IMR-90 (cell line): ENCODE measurements around the gene ZNF774.

Source experiments
- MAFK ChIP-seq: IDR thresholded peaks from 2 replicates; pipeline ENCODE4 v1.6.1; 2012; ENCODE audit warnings: low read depth, low read length, improper control_type of control experiment
- MXI1 ChIP-seq: IDR thresholded peaks from 2 replicates; pipeline ENCODE4 v1.6.1; 2012; ENCODE audit warnings: low read depth, mild to moderate bottlenecking, low read length, moderate library complexity, borderline replicate concordance
- POLR2A ChIP-seq: IDR thresholded peaks from 2 replicates; pipeline ENCODE4 v1.6.1; 2012; ENCODE audit warnings: mild to moderate bottlenecking, low read depth, low read length
- SMC3 ChIP-seq: fragments of 150-350 bp; IDR thresholded peaks from 2 replicates; pipeline ENCODE4 v1.6.1; 2016; ENCODE audit warnings: low read depth, mild to moderate bottlenecking, antibody characterized with exemption, low read length, moderate library complexity
- USF2 ChIP-seq: fragments of 150-350 bp; IDR thresholded peaks from 2 replicates; pipeline ENCODE4 v1.6.1; 2017; ENCODE audit warnings: mild to moderate bottlenecking, antibody characterized with exemption, low read length, low read depth
- TF ChIP-seq, protein P1 (sequence below): conservative IDR thresholded peaks from 2 replicates; pipeline ENCODE4 v1.5.1; 2012; ENCODE audit warnings: mild to moderate bottlenecking, low read depth, low read length, improper control_type of control experiment

GRCh38 chr15:90337256-90337655 is 14.8 kb upstream of the ZNF774 start:
- TF ChIP-seq, protein P1, sequence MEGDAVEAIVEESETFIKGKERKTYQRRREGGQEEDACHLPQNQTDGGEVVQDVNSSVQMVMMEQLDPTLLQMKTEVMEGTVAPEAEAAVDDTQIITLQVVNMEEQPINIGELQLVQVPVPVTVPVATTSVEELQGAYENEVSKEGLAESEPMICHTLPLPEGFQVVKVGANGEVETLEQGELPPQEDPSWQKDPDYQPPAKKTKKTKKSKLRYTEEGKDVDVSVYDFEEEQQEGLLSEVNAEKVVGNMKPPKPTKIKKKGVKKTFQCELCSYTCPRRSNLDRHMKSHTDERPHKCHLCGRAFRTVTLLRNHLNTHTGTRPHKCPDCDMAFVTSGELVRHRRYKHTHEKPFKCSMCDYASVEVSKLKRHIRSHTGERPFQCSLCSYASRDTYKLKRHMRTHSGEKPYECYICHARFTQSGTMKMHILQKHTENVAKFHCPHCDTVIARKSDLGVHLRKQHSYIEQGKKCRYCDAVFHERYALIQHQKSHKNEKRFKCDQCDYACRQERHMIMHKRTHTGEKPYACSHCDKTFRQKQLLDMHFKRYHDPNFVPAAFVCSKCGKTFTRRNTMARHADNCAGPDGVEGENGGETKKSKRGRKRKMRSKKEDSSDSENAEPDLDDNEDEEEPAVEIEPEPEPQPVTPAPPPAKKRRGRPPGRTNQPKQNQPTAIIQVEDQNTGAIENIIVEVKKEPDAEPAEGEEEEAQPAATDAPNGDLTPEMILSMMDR = no peak
- TF ChIP-seq MAFK (no peak), POLR2A (no peak), SMC3 (no peak), USF2 (no peak), MXI1 (no peak)
